Activated CD8-positive, alpha-beta memory T cell treated with anti-CD3 and anti-CD28 coated beads, Interleukin-2, amount 50 U/mL, for 24 hours (primary cell): ENCODE data around the gene MYH11.
"Not testable (repeated sequence)": the region's sequence is repeated elsewhere in the genome, so short reads cannot be mapped to it uniquely, and the experiment has no call there.

ENCODE experiments used
- DNase-seq: peaks from one replicate; pipeline ENCODE4 v3.0.0-alpha.2; 2020; ENCODE audit errors: extremely low read depth

The MYH11 gene

DNA sequence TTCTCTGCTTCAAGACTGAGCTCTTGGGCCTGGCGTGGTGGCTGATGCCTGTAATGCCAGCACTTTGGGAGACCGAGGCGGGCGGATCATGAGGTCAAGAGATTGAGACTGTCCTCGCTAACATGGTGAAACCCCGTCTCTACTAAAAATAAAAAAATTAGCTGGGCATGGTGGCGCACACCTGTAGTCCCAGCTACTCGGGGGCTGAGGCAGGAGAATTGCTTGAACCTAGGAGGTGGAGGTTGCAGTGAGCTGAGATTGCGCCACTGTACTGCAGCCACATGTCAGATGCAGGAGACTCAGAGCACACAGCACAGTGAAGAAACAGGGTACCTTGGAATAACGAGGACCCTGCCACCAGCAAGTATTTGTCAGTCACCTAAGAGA is 184.7 kb downstream of the MYH11 start:
- not testable (repeated sequence) for DNase-seq

DNA sequence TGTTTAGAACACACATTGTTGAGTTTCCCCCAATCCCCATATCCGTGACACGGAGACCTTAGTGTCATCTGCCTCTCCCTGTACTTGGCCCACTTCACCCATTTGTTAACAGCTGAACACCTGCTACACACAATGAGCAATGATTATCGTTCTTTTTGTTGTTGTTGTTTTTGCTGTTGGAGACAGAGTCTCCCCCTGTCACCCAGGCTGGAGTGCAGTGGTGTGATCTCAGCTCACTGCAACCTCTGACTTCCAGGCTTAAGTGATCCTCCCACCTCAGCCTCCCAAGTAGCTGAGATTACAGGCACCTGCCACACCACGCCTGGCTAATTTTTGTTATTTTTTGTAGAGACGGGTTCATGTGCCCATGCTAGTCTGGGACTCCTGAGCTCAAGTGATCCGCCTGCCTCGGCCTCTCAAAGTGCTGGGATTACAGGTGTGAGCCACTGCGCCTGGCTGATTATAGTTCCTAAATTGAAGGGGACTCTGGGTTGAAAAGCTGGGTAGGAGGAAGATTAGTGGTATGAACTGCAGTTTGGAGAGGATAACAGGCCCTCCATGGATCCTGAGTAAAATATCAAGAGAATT is 185.2 kb downstream of the MYH11 start:
- DNase-seq: no peak

DNA sequence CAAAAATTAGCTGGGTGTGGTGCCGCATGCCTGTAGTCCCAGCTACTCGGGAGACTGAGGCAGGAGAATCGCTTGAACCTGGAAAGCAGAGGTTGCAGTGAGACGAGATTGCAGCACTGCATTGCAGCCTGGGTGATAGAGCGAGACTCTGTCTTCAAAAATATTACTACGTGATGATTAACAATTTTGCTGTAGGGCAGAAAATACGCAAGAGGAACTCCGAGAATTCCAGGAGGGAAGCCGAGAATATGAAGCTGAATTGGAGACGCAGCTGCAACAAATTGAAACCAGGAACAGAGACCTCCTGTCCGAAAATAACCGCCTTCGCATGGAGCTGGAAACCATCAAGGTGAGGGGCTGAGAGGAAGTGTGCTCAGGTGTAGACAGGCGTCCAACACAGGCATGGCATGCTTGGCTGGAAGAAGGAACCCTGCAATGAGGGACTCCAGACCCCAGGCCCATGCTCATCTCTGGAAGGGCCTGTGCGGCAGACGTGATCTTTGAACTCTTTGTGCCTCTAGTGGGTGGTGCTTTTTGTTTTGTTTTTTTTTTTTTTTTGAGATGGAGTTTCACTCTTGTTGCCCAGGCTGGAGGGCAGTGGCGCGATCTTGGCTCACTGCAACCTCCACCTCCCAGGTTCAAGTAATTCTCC is 189.6 kb downstream of the MYH11 start:
- DNase-seq: no peak

DNA sequence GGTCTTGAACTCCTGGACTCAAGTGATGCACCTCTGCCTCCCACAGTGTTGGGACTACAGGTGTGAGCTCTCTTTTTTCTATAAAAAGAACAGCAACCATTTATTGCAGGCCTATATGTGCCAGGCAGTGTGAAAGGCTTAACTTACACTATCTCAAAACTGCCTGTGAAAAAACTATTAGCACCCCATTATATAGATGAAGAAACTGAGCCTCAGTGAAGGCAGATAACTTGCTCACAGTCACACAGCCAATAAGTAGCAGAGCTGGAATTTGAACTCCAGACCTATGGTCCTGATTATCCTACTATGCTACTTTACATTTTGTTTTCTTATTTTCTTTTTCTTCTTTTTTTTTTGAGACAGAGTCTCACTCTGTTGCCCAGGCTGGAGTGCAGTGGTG is 191.7 kb downstream of the MYH11 start:
- DNase-seq: no peak

DNA sequence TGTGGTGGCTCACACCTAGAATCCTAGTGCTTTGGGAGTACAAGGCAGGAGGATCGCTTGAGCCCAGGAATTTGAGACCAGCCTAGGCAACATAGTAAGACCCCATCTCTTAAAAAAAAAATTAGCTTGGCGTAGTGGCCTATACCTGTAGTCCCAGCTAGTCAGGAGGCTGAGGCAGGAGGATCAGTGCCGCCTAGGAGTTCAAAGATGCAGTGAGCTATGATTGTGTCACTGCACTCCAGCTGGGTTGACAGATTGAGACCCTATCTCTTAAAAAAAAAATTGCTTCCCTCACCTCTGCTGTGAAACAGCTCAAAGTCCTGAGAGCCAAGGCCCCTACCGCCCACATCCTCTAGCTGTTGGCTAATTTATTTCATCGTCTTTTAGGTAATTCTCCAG is 196.6 kb downstream of the MYH11 start:
- DNase-seq: no peak

DNA sequence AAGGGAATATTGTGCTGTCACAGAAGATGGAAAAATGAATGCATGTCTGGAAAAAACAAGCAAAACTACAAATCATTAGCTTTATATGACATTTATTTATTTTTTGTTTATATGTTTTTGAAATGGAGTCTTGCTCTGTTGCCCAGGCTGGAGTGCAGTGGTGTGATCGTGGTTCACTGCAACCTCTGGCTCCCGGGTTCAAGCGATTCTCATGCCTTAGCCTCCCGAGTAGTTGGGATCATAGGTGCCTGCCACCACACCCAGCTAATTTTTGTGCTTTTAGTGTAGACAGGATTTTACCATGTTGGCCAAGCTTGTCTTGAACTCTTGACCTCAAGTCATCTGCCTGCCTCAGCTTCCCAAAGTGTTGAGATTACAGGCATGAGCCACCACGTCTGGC is 198.3 kb downstream of the MYH11 start:
- DNase-seq: no peak

DNA sequence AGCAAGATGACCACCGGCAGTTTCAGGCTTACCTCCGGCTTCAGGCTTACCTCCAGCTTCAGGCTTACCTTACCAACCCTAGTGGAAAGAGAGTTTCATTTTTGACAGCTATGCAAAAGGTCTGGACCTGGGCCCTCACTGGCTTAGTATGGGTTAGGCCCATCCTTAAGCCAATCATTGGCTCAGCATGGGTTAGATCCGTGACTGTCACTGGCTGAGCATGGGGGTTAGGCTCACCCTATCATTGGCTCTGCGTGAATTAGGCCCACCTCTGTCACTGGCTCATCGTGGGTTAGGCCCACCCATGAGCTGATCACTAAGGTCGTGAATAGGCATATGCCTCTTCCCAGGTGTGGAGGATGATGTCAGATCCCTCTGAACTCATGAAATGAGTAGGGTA is 198.7 kb downstream of the MYH11 start:
- no peak for DNase-seq

DNA sequence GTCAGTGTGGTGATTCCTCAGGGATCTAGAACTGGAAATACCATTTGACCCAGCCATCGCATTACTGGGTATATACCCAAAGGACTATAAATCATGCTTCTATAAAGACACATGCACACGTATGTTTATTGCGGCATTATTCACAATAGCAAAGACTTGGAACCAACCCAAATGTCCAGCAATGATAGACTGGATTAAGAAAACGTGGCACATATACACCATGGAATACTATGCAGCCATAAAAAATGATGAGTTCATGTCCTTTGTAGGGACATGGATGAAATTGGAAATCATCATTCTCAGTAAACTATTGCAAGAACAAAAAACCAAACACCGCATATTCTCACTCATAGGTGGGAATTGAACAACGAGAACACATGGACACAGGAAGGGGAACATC is 201.3 kb downstream of the MYH11 start:
- not testable (repeated sequence) for DNase-seq

DNA sequence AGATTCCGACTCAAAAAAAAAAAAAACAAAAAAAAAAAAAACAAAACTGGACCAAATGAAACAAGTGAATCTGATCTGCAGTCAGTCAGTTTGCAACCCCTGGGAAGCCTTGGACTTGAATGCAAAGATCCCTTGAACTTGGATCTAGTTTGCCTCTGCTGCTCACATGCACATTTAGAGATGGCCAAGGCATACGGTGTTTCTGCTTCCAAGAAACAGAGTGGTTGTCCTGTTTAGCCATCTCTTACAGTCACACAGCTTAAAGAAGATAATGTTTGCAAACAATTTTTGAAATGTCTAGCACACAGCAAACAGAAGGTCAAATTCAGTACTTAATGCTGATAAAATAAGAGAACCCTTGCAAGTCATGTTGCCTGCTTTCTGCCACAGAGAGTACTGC is 202.2 kb downstream of the MYH11 start:
- no peak for DNase-seq

DNA sequence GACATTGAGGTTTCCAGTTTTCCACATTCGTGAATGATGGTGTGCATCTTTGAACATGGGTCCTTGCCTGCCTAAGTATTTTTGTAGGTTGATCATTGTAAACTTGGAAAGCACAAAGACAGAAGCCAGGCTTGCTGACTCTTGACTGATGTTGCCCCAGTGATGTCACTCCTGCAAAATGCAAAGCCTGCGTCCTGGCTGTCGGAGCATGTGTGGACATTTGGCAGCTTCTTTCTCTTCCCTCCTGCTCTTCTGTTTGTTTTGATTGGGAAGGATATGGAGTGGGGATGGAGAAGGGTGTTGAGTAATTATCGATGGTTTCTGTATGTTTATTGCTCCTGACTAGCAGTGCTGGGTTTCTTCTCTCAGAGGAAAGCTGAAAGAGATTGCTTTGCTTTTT is 203.6 kb downstream of the MYH11 start:
- no peak for DNase-seq
